ENCODE measurements around the gene ENTPD6. TPM values are rescaled to one million over a fixed set of nuclear protein-coding genes. Genes with fewer than 3 reads are reported as not detected.
A peak's percentile ranks its signal among the peaks of the same experiment; 100 is the strongest.

ENTPD6 gene
- total RNA-seq (2014; rRNA removed; shearing (Covaris generic)) (46.4 and 50.4 TPM in 2 replicates), polyA plus RNA-seq (2016; fragmentation: Nextera tagmentation; extraction: Ambion mirVana) (32.9 and 36.0 TPM in 2 replicates)

DNA sequence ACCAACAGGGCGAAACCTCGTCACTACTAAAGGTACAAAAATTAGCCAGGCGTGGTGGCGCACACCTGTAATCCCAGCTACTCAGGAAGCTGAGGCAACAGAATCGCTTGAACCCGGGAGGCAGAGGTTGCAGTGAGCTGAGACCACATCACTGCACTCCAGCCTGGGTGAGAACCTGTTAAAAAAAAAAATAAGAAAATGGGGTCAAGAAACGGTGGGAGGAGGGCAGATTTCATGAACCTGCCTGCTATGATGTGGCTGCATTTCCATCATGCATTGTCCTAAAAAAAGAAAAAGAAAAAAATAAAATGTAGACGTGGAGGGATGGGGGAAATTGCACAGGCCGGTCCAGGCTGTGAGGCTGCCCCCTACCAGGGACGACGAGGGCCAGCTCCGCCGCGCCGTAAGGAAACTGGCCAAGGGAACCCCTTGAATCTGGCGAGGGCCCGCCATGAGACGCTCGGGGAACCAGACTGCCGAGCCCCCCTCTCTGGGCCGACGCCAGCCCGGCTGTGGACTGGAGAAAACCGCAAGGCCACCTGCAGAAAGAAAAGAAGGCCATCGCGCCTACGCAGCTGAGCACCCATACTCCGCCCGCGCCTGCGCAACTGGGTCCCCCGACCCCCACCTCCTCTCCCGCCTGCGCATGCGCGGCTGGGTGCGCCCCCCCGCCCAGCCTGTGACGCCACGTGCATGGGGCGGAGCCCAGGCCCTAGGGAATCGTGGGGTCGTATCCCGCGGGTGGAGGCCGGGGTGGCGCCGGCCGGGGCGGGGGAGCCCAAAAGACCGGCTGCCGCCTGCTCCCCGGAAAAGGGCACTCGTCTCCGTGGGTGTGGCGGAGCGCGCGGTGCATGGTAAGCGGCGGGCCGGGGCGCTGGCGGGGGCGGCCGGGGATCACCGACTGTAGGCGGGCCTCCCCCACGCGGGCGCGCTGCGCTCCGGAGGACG is at the start of gene ENTPD6:
Gene ENTPD6 (plus strand): TSS at position 699 of the 948 bp plus-strand sequence. CDS start 10,825 bp downstream, outside the sequence.
- Histone ChIP-seq H3K4me1 (ENCODE audit: insufficient read depth) (peaks cover 17% of the 10 kb centered on the region), H3K27me3 (replicated peaks; ENCODE audit: insufficient read depth) (no peaks in the 10 kb centered on the region), H3F3A (ENCODE audit: insufficient read depth) (peaks cover 10% of the 10 kb centered on the region; the same call in 1 of the 2 replicates), H4K20me1 (ENCODE audit: insufficient read depth) (no peaks in the 10 kb centered on the region), H3K9me2 (ENCODE audit: insufficient read depth) (no peaks in the 10 kb centered on the region), H3K4me2 (ENCODE audit: unreplicated experiment) (peak within 1 kb of the TSS; percentile 92), H2AFZ (peak within 1 kb of the TSS; percentile 91), H3K9ac (peak within 1 kb of the TSS; percentile 91), H3K36me3 (ENCODE audit: low read depth) (no peaks in the 10 kb centered on the region), H3K4me3 (peak within 1 kb of the TSS; percentile 94), H3K27ac (peak within 1 kb of the TSS; percentile 22; the same call in 1 of the 2 replicates), H3K9me3 (ENCODE audit: low read depth) (no peaks in the 10 kb centered on the region), H3K79me2 (ENCODE audit: insufficient read depth) (peaks cover 46% of the 10 kb centered on the region)
- DNase-seq = peak; percentile 93
- WGBS, 2 experiments (ENCODE audit: low coverage in 1 of 2, low lambda C conversion rate in 2 of 2, missing lambda C conversion rate in 2 of 2) = 10 to 11% methylated on average over 54 to 55 of the region's 75 CpGs
- in situ Hi-C loops (cut with MboI) = no loop called here
- TF ChIP-seq EZH2phosphoT487 (IDR thresholded peaks at IDR 0.05; ENCODE audit: insufficient read depth, low read depth) (no peak), EZH2 (IDR thresholded peaks at IDR 0.05; ENCODE audit: insufficient read depth, poor library complexity, severe bottlenecking) (no peak)

DNA sequence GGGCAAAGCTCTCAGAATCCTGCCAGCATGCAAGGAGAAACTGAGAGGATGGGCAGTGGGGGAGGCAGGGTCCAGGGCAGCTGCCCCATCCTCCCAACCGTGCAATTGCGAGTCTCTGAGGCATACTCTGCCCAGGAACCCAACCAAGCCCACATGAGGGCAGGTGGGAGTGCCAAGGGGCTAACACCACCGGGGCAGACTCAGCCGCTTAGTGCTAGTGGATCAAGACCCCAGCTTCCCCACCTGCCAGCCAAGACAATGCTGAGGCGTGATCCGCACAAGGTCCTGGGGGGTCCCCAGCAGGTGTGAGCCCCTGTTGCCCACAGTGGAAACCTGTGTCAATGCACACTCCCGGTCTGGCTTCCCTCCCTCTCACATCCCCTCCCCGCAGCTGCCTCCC is 48.5 kb upstream of the ENTPD6 start:
- Histone ChIP-seq H3F3A (ENCODE audit: insufficient read depth) (no peaks in the 10 kb centered on the region), H3K27me3 (replicated peaks; ENCODE audit: insufficient read depth) (peaks cover 21% of the 10 kb centered on the region; the same call in 1 of the 2 replicates), H3K4me1 (ENCODE audit: insufficient read depth) (no peaks in the 10 kb centered on the region), H4K20me1 (ENCODE audit: insufficient read depth) (no peaks in the 10 kb centered on the region), H3K9me3 (ENCODE audit: low read depth) (no peaks in the 10 kb centered on the region), H3K9ac (no peak overlapping the region), H2AFZ (no peak overlapping the region), H3K4me2 (ENCODE audit: unreplicated experiment) (no peak overlapping the region), H3K36me3 (ENCODE audit: low read depth) (no peaks in the 10 kb centered on the region), H3K27ac (no peak overlapping the region), H3K4me3 (no peak overlapping the region), H3K9me2 (ENCODE audit: insufficient read depth) (no peaks in the 10 kb centered on the region), H3K79me2 (ENCODE audit: insufficient read depth) (no peaks in the 10 kb centered on the region)
- DNase-seq = no peak
- WGBS, 2 experiments (ENCODE audit: low coverage in 1 of 2, low lambda C conversion rate in 2 of 2, missing lambda C conversion rate in 2 of 2) = 82 to 94% methylated on average over 6 to 8 of the region's 8 CpGs
- in situ Hi-C loops (cut with MboI) = no loop called here
- TF ChIP-seq EZH2 (IDR thresholded peaks at IDR 0.05; ENCODE audit: insufficient read depth, poor library complexity, severe bottlenecking) = no peak
- no peak for TF ChIP-seq EZH2phosphoT487 (IDR thresholded peaks at IDR 0.05; ENCODE audit: insufficient read depth, low read depth)

DNA sequence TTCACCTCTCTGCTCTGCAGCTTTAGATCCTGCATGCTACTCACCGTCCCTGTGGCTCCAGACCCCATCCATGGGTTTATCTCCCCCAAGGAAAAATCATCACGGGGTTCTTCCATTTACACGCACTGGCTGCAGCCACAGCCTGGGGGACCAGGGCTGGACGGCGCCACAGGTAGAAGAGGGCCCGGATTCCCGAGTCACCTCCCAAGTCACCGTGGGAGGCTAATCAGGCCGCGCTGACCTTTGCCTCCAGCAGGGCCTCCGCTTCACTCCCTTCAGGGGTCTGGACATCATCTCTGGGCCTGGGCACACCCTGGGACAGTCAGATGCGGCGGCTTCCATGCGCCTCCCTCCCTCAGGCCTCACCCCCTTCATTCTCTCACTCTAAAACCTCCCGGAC is 47.8 kb upstream of the ENTPD6 start:
- peak overlapping the region; percentile 72; the same call in 1 of the 2 replicates for H2AFZ ChIP-seq
- TF ChIP-seq EZH2phosphoT487 (IDR thresholded peaks at IDR 0.05; ENCODE audit: insufficient read depth, low read depth) (no peak), EZH2 (IDR thresholded peaks at IDR 0.05; ENCODE audit: insufficient read depth, poor library complexity, severe bottlenecking) (no peak)
- H3K36me3 ChIP-seq (ENCODE audit: low read depth) = no peaks in the 10 kb centered on the region
- no peaks in the 10 kb centered on the region for H3K9me2 ChIP-seq (ENCODE audit: insufficient read depth)
- no peak overlapping the region for H3K9ac ChIP-seq
- no peak overlapping the region for H3K4me3 ChIP-seq
- no peak for DNase-seq
- 89 to 92% methylated on average over 14 to 15 of the region's 15 CpGs for WGBS, 2 experiments (ENCODE audit: low coverage in 1 of 2, low lambda C conversion rate in 2 of 2, missing lambda C conversion rate in 2 of 2)
- no peak overlapping the region for H3K27ac ChIP-seq
- no peaks in the 10 kb centered on the region for H3K4me1 ChIP-seq (ENCODE audit: insufficient read depth)
- in situ Hi-C loops (cut with MboI) = no loop called here
- no peaks in the 10 kb centered on the region for H3F3A ChIP-seq (ENCODE audit: insufficient read depth)
- H3K4me2 ChIP-seq (ENCODE audit: unreplicated experiment) = no peak overlapping the region
- no peaks in the 10 kb centered on the region for H4K20me1 ChIP-seq (ENCODE audit: insufficient read depth)
- no peaks in the 10 kb centered on the region for H3K79me2 ChIP-seq (ENCODE audit: insufficient read depth)
- no peaks in the 10 kb centered on the region for H3K9me3 ChIP-seq (ENCODE audit: low read depth)
- peaks cover 21% of the 10 kb centered on the region; the same call in 1 of the 2 replicates for H3K27me3 ChIP-seq (replicated peaks; ENCODE audit: insufficient read depth)

DNA sequence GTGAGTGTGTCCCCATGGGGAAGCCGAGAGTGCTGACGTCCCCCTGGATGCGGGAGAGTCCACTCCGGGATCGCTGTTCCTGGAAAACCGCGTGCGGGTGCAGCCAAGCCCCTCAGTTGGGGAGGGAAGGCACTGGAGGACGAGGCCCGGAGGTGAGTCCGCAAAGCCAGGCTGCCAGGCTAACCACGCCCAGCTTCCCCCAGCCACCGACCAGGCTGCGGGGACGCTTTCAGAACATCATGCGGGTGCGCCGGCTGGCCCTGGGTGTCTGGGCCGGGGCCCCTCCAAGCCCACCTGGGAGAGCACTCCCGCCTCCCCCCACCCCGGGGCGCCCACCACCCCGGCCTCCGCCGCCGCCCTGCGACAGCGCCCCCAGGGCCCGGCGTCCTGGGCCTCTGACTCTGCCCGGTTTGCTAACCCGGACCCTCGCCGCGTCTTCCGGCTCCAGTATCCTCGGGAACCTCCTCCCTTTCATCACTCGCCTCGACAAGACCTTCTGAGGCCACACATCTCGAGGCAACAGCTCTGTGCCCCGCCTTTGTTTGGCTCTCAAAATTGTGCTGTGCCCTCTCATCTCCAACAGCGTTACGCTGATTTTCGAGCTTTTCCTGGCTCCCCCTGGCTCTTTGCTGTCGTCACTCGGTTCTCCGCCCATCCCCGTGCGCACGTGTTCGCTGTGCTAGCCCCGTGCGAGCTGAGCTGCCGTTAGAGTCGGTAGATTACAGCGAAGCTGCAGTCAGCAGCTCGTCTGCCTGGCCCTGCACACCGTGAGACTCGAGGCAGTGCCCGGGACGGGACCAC is 47.1 kb upstream of the ENTPD6 start:
- no peaks in the 10 kb centered on the region for H3K9me3 ChIP-seq (ENCODE audit: low read depth)
- peak overlapping the region; percentile 61 for H3K4me3 ChIP-seq
- H4K20me1 ChIP-seq (ENCODE audit: insufficient read depth) = no peaks in the 10 kb centered on the region
- H3K27ac ChIP-seq = no peak overlapping the region
- no peak for TF ChIP-seq EZH2 (IDR thresholded peaks at IDR 0.05; ENCODE audit: insufficient read depth, poor library complexity, severe bottlenecking)
- TF ChIP-seq EZH2phosphoT487 (IDR thresholded peaks at IDR 0.05; ENCODE audit: insufficient read depth, low read depth) = no peak
- no peaks in the 10 kb centered on the region for H3F3A ChIP-seq (ENCODE audit: insufficient read depth)
- 3 to 7% methylated on average over 49 to 59 of the region's 61 CpGs for WGBS, 2 experiments (ENCODE audit: low coverage in 1 of 2, low lambda C conversion rate in 2 of 2, missing lambda C conversion rate in 2 of 2)
- H2AFZ ChIP-seq = peak overlapping the region; percentile 72
- peak overlapping the region; percentile 67 for H3K4me2 ChIP-seq (ENCODE audit: unreplicated experiment)
- H3K36me3 ChIP-seq (ENCODE audit: low read depth) = no peaks in the 10 kb centered on the region
- H3K9ac ChIP-seq = peak overlapping the region; percentile 43
- DNase-seq = peak; percentile 82
- H3K79me2 ChIP-seq (ENCODE audit: insufficient read depth) = no peaks in the 10 kb centered on the region
- no peaks in the 10 kb centered on the region for H3K9me2 ChIP-seq (ENCODE audit: insufficient read depth)
- in situ Hi-C loops (cut with MboI) = no loop called here
- H3K27me3 ChIP-seq (replicated peaks; ENCODE audit: insufficient read depth) = peaks cover 21% of the 10 kb centered on the region; the same call in 1 of the 2 replicates
- no peaks in the 10 kb centered on the region for H3K4me1 ChIP-seq (ENCODE audit: insufficient read depth)
